ENCODE measurements around the gene COL26A1.
"Not testable (repeated sequence)": the region's sequence is repeated elsewhere in the genome, so short reads cannot be mapped to it uniquely, and the experiment has no call there.

Gene COL26A1

DNA sequence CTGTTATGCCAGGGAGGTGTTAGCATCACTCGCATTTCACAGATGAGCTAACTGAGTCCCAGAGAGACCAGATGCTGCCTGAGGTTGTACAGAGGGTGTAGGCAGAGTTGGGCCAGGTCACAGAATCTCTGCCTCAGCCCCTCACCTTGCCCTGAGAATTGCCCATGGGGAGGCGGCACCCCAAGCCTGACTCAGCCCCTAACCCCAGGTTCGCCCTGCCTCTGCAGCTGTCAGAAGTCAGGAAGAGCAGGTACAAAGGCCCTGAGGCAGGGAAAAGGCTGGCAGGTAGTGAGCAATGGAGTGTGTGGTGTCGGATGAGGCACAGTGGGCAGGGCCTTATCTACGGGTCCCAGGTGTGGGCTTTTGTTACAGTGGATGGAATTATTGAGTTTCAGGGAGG, 187.1 kb downstream of the COL26A1 start:
- no peak for DNase-seq (ENCODE audit: low read depth, low spot score)

DNA sequence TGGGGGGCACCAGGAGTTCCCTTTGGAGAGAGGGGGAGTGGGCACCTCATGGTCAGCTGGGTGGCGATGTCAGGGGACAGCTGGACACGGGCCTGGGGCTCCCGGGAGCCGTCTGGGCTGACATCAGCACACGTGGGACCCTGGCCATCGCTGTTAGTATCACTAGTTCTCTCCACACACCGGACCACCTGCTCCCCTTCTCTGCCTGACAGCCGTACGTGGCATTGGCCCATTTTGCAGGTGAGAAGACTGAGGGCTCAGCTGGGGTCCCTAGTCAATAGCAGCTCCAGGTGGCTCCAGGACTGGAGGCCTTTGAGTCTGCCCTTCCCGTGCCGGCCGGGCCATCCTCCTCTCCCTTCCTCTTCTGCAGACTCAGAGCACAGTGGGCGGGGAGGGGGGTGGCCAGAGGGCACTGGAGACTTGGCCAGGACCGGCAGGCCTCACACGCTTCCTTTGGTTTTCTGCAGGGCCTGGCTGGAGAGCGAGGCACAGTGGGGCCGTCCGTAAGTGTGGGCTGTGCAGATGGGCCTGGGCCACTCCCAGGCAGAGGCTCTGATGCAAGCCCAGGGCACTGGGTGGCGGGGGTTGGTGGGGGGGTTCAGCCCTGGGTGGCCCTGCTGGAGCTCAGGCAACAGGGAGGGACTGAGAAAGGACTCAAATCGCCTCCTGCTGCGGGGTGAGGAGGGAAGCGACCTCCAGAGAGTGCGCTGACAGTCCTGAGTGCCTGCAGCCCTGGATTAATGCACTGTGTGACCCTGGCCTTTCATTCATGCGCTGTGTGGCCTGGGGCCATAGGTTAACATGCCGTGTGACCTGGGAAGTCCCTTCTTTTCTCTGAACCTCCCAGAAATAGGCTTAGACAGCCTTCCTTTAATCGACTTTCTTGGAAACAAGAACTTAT, 188.2 kb downstream of the COL26A1 start:
- no peak for DNase-seq (ENCODE audit: low read depth, low spot score)

- no peak for DNase-seq (ENCODE audit: low read depth, low spot score)
These were observed 190.5 kb downstream of the COL26A1 start for GRCh38 chr7:101553018-101553770.

DNA sequence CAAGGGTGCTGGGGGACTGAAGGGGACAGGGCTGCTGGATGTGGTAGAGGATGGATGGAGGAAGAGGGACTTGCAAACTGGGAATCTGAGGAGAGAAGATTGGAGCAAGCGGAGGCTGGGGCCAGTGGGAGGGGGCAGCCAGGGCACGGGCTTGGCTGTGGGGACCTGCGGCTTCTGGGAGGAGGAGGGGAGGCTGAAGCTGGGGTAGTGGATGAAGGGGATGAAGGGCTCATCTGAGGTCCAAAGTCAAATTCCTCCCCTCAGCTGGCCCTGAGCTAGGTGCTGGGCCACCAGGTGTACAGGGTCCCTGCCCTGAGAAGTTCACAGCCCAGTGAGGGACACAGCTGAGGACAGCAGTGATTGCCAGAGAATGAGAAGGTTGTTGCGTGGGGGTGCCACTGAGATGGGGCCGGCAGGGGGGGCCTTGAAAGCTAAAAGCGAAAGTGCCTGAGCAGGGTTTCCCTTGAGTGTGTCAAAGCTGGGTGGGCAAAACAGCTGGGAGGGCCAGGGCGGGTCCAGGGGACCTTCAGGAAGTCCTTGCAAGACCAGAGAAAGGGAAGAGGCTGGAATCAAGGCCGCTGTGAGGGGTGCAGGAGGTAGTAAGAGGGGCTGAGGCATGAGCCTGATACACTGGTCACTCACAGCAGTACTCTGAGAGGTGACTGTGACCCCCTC, 191.2 kb downstream of the COL26A1 start:
- DNase-seq (ENCODE audit: low read depth, low spot score): no peak

- no peak for DNase-seq (ENCODE audit: low read depth, low spot score)
These were observed 192.1 kb downstream of the COL26A1 start for GRCh38 chr7:101554584-101555268.

DNA sequence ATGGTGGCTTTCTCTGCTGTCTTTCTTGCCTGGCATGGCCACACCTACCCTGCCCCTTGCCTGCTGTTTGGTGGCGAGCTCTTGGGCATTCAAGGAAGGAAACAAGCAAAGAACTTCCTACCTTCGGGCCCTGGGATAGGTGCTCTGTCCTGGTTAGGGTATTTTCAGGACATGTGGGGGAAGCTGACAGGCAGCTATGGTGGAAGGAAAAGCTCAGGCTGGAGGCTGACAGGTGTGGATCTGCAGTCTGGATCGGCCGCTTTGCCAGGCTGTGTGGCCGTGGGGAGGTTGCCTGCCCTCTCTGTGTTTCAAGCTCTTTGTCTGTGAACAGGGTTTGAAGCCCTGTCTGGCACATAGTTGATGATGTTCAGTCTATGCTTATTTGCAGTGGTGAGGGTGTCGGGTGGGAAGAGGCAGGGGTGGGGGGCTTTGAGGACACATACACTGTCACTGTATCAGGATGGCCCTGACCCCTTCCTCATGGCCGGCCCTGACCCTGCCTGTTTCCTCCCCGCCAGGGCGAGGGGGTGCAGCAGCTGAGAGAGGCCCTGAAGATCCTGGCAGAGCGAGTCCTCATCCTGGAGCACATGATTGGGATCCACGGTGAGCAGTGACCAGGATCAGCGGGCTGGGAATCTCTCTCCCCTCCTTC, 192.7 kb downstream of the COL26A1 start:
- no peak for DNase-seq (ENCODE audit: low read depth, low spot score)

- no peak for DNase-seq (ENCODE audit: low read depth, low spot score)
These were observed 193.2 kb downstream of the COL26A1 start for GRCh38 chr7:101555921-101556275.

- no peak for DNase-seq (ENCODE audit: low read depth, low spot score)
These were observed 193.8 kb downstream of the COL26A1 start for GRCh38 chr7:101556453-101556968.

GRCh38 chr7:101557421-101557820, 194.7 kb downstream of the COL26A1 start:
- DNase-seq (ENCODE audit: low read depth, low spot score): no peak

GRCh38 chr7:101557978-101558741, 195.5 kb downstream of the COL26A1 start:
- DNase-seq (ENCODE audit: low read depth, low spot score): no peak

DNA sequence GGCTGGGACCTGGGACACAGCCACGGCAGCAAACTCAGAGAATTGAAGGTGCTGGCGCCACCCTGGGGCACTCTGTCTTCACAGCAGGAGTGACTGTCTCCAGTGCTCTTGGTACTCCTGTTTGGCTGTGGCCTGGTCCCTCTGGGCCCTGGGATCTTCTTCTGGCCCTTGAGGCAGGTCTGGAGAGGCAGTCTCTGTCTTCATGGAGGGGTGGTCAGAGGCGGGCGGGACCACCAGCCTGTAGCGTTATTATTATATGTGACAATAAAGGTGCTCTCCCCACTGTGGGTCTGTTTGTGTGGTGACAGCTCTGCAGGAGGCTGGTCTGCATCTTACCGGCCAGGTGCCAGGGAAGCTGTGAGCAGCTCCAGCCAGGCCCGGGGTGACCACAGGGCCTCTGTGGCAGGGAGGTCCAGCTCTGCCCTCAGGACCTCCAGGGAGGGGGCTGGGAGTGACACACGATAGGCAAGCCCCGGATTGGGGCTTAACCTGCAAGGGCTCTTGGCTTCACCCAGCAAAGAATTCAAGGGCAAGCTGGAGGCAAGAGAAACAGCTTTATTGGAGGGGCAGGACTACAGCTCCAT, 196.2 kb downstream of the COL26A1 start:
- no peak for DNase-seq (ENCODE audit: low read depth, low spot score)

- DNase-seq (ENCODE audit: low read depth, low spot score): no peak
These were observed 196.9 kb downstream of the COL26A1 start for GRCh38 chr7:101559586-101559985.

DNA sequence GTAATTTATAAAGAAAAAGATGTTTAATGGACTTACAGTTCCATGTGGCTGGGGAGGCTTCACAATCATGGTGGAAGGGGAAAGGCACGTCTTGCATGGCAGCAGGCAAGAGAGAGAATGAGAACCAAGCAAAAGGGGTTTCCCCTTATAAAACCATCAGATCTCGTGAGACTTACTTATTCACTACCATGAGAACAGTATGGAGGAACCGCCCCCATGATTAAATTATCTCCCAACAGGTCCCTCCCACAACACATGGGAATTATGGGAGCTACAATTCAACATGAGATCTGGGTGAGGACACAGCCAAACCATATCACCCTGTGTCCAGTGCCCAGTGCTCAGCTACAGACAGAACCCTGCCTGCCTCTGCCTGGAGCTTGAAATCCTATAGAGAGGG, 197.3 kb downstream of the COL26A1 start:
- DNase-seq (ENCODE audit: low read depth, low spot score): not testable (repeated sequence)

DNA sequence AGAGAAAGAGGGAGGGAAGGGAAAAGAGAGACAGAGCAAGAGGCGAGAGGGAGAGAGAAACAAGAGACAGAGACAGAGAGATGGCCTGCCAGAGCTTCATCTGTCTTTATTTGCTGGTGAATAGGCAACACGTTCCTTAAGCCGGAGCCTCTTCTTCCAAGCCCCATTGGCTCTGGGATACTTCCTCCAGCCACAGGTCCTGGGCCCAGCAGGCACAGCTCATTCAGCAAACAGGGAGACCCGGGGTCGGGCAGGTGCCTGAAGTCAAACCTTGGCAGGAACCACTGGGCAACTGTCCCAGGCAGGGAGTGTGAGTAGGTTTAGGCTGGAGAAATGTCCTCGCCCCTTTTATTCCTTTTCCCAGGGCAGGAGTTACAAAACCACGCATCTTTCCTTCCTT, 198.2 kb downstream of the COL26A1 start:
- no peak for DNase-seq (ENCODE audit: low read depth, low spot score)

DNA sequence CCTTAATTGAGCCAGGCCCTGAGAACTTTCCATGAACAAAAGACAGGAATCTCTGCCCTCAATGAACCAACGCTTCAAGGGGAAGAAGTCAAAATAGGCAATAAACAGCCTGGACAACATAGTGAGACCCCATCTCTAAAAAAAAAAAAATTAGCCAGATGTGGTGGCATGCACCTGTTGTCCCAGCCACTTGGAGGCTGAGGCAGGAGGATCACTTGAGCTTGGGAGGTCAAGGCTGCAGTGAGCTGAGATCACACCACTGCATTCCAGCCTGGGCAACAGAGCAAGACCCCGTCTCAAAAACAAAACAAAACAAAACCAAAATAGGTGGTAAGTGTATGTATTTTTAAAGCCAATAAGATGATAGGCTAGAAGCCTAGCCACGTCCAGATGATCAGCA, 198.6 kb downstream of the COL26A1 start:
- not testable (repeated sequence) for DNase-seq (ENCODE audit: low read depth, low spot score)

- DNase-seq (ENCODE audit: low read depth, low spot score): no peak
These were observed 200.0 kb downstream of the COL26A1 start for GRCh38 chr7:101562531-101563197.

DNA sequence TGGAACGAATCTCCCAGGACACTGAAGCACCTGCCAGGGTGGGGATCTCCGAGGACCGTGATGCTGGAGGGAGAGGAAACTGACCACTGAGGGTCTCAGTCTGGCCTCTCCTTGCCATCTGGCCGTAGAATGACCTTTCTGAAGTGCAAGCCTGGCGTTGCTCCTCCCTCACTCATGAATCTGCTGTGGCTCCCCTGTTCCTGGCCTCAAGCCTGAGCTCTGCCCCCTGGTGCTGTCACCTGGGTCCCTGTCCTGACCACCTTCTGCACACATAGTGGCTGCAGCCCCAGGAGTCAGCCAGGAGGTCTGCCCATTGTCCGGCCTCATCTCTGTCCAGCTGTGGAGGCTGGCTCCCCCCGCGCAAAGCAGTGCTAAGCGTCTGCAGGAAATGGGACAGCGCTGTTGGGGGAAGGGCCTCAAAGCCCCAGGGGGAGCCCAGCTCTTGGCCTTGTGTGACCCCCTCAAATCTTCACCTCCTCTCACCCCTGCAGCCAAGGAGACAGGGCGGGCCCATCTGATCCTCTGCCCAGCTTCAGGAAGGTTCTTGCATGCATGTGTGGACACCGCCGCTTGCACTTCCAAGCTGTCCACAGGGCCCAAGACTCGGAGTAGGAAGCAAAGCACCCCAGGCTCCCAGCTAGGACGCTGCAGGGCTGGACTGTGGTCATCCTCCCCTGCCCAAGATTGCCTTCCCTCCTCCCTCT, 200.7 kb downstream of the COL26A1 start:
- DNase-seq (ENCODE audit: low read depth, low spot score): no peak

- DNase-seq (ENCODE audit: low read depth, low spot score): no peak
These were observed 201.5 kb downstream of the COL26A1 start for GRCh38 chr7:101563943-101564777.

Data from activated naive CD8-positive, alpha-beta T cell treated with anti-CD3 and anti-CD28 coated beads, Interleukin-2, amount 50 U/mL, for 16 hours (primary cell).